MCF 10A (cell line): ENCODE measurements around the gene CPLX3. TPM values are rescaled to one million over a fixed set of nuclear protein-coding genes. Genes with fewer than 3 reads are reported as not detected.

Experiments
- BruUV-seq: library from RNA; stranded (reverse); fragments of 400-500 nt; replicated peaks from 2 replicates; lab custom pipeline; 2021; lab: Mats Ljungman, UMichigan
- CTCF ChIA-PET: fragments of 300-600 bp; sonication (Branson Sonifier 250); formaldehyde crosslinking; extraction: SDS; loops from one replicate; lab custom pipeline; 2021; ENCODE audit warnings: antibody characterized with exemption, inconsistent platforms; lab: Yijun Ruan, JAX
- POLR2A ChIA-PET: fragments of 300-600, 350-650 bp; sonication (Branson Sonifier 250); formaldehyde crosslinking; extraction: SDS; loops from one replicate; lab custom pipeline; 2020; ENCODE audit warnings: antibody characterized with exemption, inconsistent platforms; lab: Yijun Ruan, JAX
- DNase-seq: peaks from one replicate; pipeline ENCODE4 v3.0.0-alpha.2; 2018; ENCODE audit not compliant: unreplicated experiment
- H3K27ac Mint-ChIP-seq: one replicate; pipeline ENCODE4 v1.8.0; 2022; ENCODE audit warnings: mild to moderate bottlenecking, low read depth, mixed read lengths; ENCODE audit not compliant: unreplicated experiment
- H3K27me3 Mint-ChIP-seq: one replicate; pipeline ENCODE4 v1.8.0; 2022; ENCODE audit warnings: mixed read lengths; ENCODE audit not compliant: insufficient read depth, unreplicated experiment
- H3K36me3 Mint-ChIP-seq: one replicate; pipeline ENCODE4 v1.8.0; 2022; ENCODE audit warnings: mild to moderate bottlenecking, moderate library complexity, mixed read lengths; ENCODE audit not compliant: insufficient read depth, unreplicated experiment
- H3K4me1 Mint-ChIP-seq: one replicate; pipeline ENCODE4 v1.8.0; 2022; ENCODE audit warnings: mixed read lengths; ENCODE audit not compliant: insufficient read depth, unreplicated experiment
- H3K4me3 Mint-ChIP-seq: one replicate; pipeline ENCODE4 v1.8.0; 2022; ENCODE audit warnings: mild to moderate bottlenecking, moderate library complexity, mixed read lengths; ENCODE audit not compliant: unreplicated experiment
- H3K9me3 Mint-ChIP-seq: one replicate; pipeline ENCODE4 v1.8.0; 2022; ENCODE audit warnings: mixed read lengths; ENCODE audit not compliant: unreplicated experiment
- CTCF ChIP-seq: fragments of 200-600 bp; IDR thresholded peaks from one replicate; pipeline ENCODE4 v1.8.0; 2022; ENCODE audit warnings: antibody characterized with exemption, mild to moderate bottlenecking; ENCODE audit not compliant: unreplicated experiment
- intact Hi-C: fragments of 100-400 bp; cut with micrococcal nuclease; formaldehyde crosslinking; loops from 2 replicates; pipeline ENCODE4 v1.14.1; 2022
- total RNA-seq: library from RNA; stranded (reverse); gene quantifications from 2 replicates; pipeline ENCODE4 v1.2.3, GENCODE V29; 2022

Gene CPLX3
- total RNA-seq, 1 experiment from 2014 or later, result not detected

DNA sequence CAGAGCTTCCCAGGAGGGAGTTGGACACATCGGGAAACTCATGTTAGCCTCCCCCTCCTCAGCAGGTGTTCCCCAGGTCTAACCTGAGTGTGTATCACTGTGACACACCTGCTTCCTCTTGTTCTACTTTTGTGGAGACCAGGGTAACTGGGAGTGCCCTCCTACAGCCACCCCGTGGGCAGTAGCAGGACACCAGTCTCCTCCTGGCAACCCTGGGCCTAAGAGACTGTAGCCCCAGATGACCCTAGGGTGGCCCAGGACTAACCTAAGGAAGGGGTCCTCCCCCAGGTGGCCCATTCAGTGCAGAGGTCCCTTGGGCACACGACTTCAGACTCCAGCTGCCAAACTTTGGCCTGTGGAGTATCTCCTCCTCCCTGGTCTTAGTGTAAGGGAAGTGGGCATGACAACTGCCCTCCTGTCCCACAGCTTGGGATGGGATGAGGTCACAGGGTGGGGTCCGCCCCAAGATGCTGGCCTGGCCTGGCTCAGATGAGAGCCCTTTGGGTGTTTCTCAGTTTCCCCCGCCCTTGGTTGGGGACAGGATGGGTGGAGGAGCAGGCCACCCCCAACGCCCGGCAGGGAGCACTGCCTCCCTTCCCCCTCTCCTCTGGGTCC lies 39.8 kb upstream of the CPLX3 start:
- Mint-ChIP-seq H3K4me1 (peaks cover 46% of the 10 kb centered on the region), H3K36me3 (no peaks in the 10 kb centered on the region), H3K9me3 (no peaks in the 10 kb centered on the region), H3K4me3 (no peak overlapping the region), H3K27me3 (no peaks in the 10 kb centered on the region), H3K27ac (no peak overlapping the region)
- no peak for TF ChIP-seq CTCF
- CTCF ChIA-PET, result interaction anchor here (0.7 to 4.1 kb wide), 6 partner anchors 10 to 152 kb away, joined by 3 to 27 read pairs (median 6); no protein-coding TSS in a partner anchor
- POLR2A ChIA-PET, result interaction anchor here (1.4 kb wide), 1 partner anchor 9 kb away, joined by 3 read pairs; no protein-coding TSS in a partner anchor
- intact Hi-C loops, result loop anchor here (10.0 kb wide), 1 partner anchor 418 kb away; the partner anchor contains the start of gene C15orf39
- no TSS peak for BruUV-seq
- no peak for DNase-seq

- BruUV-seq, result no TSS peak
- POLR2A ChIA-PET, result interaction anchor here (1.1 to 1.4 kb wide), 3 partner anchors 8 to 83 kb away, joined by 3 to 7 read pairs (median 5); no protein-coding TSS in a partner anchor
- CTCF ChIA-PET, result interaction anchor here (0.6 to 4.1 kb wide), 10 partner anchors 9 to 153 kb away, joined by 3 to 27 read pairs (median 4); no protein-coding TSS in a partner anchor
- H3K4me1 Mint-ChIP-seq, result peaks cover 53% of the 10 kb centered on the region
- no peak for TF ChIP-seq CTCF
- no peak overlapping the region for H3K27ac Mint-ChIP-seq
- H3K4me3 Mint-ChIP-seq, result no peak overlapping the region
- H3K9me3 Mint-ChIP-seq, result no peaks in the 10 kb centered on the region
- H3K27me3 Mint-ChIP-seq, result no peaks in the 10 kb centered on the region
- H3K36me3 Mint-ChIP-seq, result no peaks in the 10 kb centered on the region
- intact Hi-C loops, result loop anchor here (10.0 kb wide), 1 partner anchor 417 kb away; the partner anchor contains the start of gene C15orf39
- peak; percentile 40 for DNase-seq
These were observed 39.0 kb upstream of the CPLX3 start for GRCh38 chr15:74787251-74788041.

- intact Hi-C loops, result loop anchor here (10.0 kb wide), 1 partner anchor 417 kb away; the partner anchor contains the start of gene C15orf39
- H3K4me1 Mint-ChIP-seq, result peaks cover 53% of the 10 kb centered on the region
- no peak overlapping the region for H3K27ac Mint-ChIP-seq
- BruUV-seq, result no TSS peak
- no peak for TF ChIP-seq CTCF
- H3K27me3 Mint-ChIP-seq, result no peaks in the 10 kb centered on the region
- ChIA-PET CTCF (interaction anchor here (0.6 to 6.4 kb wide), 8 partner anchors 9 to 117 kb away, joined by 3 to 57 read pairs (median 6); no protein-coding TSS in a partner anchor), POLR2A (interaction anchor here (1.1 to 1.4 kb wide), 2 partner anchors 12 to 82 kb away, joined by 5 to 7 read pairs; no protein-coding TSS in a partner anchor)
- H3K9me3 Mint-ChIP-seq, result no peaks in the 10 kb centered on the region
- no peak overlapping the region for H3K4me3 Mint-ChIP-seq
- H3K36me3 Mint-ChIP-seq, result no peaks in the 10 kb centered on the region
- DNase-seq, result no peak
These were observed 38.3 kb upstream of the CPLX3 start for GRCh38 chr15:74788042-74788682.
